HepG2 (cell line): Measurements from ENCODE around the gene AQP6.

ENCODE experiments used
- ATF1 ChIP-seq: IDR thresholded peaks from 2 replicates; pipeline ENCODE4 v1.6.1; 2016; ENCODE audit warnings: mild to moderate bottlenecking, control low read depth
- DZIP1 ChIP-seq: sonication (generic); formaldehyde crosslinking; IDR thresholded peaks from 2 replicates; pipeline ENCODE4 v1.5.0; 2020; ENCODE audit warnings: mild to moderate bottlenecking, missing genetic modification reagents
- EZH2 ChIP-seq: conservative IDR thresholded peaks from 2 replicates; pipeline ENCODE4 v1.6.1; 2012; ENCODE audit warnings: mild to moderate bottlenecking, low read depth, low read length, moderate library complexity
- FIP1L1 ChIP-seq: fragments of 200-400 bp; formaldehyde crosslinking; IDR thresholded peaks from 2 replicates; pipeline ENCODE4 v1.6.1; 2018; ENCODE audit warnings: low read depth, mild to moderate bottlenecking, low read length, moderate library complexity, borderline replicate concordance; ENCODE audit not compliant: insufficient read depth
- NFE2 ChIP-seq: sonication (generic); formaldehyde crosslinking; IDR thresholded peaks from 2 replicates; pipeline ENCODE4 v1.4.0; 2020; ENCODE audit warnings: missing genetic modification reagents
- POLR2AphosphoS5 ChIP-seq: IDR thresholded peaks from 2 replicates; pipeline ENCODE4 v1.6.1; 2012; ENCODE audit warnings: low read depth, low read length
- SP4 ChIP-seq: sonication (generic); formaldehyde crosslinking; IDR thresholded peaks from 2 replicates; pipeline ENCODE4 v1.8.1; 2023; ENCODE audit warnings: mild to moderate bottlenecking, missing genetic modification reagents
- ZBTB1 ChIP-seq: sonication (generic); formaldehyde crosslinking; IDR thresholded peaks from 2 replicates; pipeline ENCODE4 v1.4.0; 2020; ENCODE audit warnings: missing genetic modification reagents, borderline replicate concordance
- ZBTB2 ChIP-seq: sonication (generic); formaldehyde crosslinking; IDR thresholded peaks from 2 replicates; pipeline ENCODE4 v1.8.0; 2022; ENCODE audit warnings: low read depth, missing genetic modification reagents
- ZSCAN31 ChIP-seq: sonication (generic); formaldehyde crosslinking; IDR thresholded peaks from 2 replicates; pipeline ENCODE4 v1.5.0; 2020; ENCODE audit warnings: low read depth, mild to moderate bottlenecking, missing genetic modification reagents
- TF ChIP-seq, protein P1 (sequence below): sonication (generic); formaldehyde crosslinking; IDR thresholded peaks from 2 replicates; pipeline ENCODE4 v1.4.0; 2020; ENCODE audit warnings: missing genetic modification reagents
- TF ChIP-seq, protein P2 (sequence below), 2 experiments: IDR thresholded peaks; 2 replicates each; pipeline ENCODE4 v1.6.1; 2011 to 2012; ENCODE audit warnings: low read length in 2 of 2, borderline replicate concordance in 1 of 2, low read depth in 1 of 2, mild to moderate bottlenecking in 1 of 2, moderate library complexity in 1 of 2
- TF ChIP-seq, protein P3 (sequence below): sonication (generic); formaldehyde crosslinking; IDR thresholded peaks from 2 replicates; pipeline ENCODE4 v1.4.0; 2020; ENCODE audit warnings: missing genetic modification reagents

- no peak for TF ChIP-seq DZIP1 (CRISPR knock-in tag)
- TF ChIP-seq ZBTB1 (CRISPR knock-in tag) = no peak
- TF ChIP-seq POLR2AphosphoS5 = no peak
- TF ChIP-seq EZH2 = no peak
- TF ChIP-seq ZSCAN31 (CRISPR knock-in tag) = no peak
- no peak for TF ChIP-seq SP4 (CRISPR knock-in tag)
- TF ChIP-seq, protein P1, sequence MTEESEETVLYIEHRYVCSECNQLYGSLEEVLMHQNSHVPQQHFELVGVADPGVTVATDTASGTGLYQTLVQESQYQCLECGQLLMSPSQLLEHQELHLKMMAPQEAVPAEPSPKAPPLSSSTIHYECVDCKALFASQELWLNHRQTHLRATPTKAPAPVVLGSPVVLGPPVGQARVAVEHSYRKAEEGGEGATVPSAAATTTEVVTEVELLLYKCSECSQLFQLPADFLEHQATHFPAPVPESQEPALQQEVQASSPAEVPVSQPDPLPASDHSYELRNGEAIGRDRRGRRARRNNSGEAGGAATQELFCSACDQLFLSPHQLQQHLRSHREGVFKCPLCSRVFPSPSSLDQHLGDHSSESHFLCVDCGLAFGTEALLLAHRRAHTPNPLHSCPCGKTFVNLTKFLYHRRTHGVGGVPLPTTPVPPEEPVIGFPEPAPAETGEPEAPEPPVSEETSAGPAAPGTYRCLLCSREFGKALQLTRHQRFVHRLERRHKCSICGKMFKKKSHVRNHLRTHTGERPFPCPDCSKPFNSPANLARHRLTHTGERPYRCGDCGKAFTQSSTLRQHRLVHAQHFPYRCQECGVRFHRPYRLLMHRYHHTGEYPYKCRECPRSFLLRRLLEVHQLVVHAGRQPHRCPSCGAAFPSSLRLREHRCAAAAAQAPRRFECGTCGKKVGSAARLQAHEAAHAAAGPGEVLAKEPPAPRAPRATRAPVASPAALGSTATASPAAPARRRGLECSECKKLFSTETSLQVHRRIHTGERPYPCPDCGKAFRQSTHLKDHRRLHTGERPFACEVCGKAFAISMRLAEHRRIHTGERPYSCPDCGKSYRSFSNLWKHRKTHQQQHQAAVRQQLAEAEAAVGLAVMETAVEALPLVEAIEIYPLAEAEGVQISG (CRISPR knock-in tag) = no peak
- TF ChIP-seq NFE2 (CRISPR knock-in tag) = no peak
- TF ChIP-seq ZBTB2 (CRISPR knock-in tag) = no peak
- TF ChIP-seq, protein P2, sequence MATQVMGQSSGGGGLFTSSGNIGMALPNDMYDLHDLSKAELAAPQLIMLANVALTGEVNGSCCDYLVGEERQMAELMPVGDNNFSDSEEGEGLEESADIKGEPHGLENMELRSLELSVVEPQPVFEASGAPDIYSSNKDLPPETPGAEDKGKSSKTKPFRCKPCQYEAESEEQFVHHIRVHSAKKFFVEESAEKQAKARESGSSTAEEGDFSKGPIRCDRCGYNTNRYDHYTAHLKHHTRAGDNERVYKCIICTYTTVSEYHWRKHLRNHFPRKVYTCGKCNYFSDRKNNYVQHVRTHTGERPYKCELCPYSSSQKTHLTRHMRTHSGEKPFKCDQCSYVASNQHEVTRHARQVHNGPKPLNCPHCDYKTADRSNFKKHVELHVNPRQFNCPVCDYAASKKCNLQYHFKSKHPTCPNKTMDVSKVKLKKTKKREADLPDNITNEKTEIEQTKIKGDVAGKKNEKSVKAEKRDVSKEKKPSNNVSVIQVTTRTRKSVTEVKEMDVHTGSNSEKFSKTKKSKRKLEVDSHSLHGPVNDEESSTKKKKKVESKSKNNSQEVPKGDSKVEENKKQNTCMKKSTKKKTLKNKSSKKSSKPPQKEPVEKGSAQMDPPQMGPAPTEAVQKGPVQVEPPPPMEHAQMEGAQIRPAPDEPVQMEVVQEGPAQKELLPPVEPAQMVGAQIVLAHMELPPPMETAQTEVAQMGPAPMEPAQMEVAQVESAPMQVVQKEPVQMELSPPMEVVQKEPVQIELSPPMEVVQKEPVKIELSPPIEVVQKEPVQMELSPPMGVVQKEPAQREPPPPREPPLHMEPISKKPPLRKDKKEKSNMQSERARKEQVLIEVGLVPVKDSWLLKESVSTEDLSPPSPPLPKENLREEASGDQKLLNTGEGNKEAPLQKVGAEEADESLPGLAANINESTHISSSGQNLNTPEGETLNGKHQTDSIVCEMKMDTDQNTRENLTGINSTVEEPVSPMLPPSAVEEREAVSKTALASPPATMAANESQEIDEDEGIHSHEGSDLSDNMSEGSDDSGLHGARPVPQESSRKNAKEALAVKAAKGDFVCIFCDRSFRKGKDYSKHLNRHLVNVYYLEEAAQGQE (IDR thresholded peaks at IDR 0.05; ENCODE audit: borderline replicate concordance in 1 of 2, low read depth in 1 of 2, low read length in 2 of 2) = no peak
- TF ChIP-seq, protein P3, sequence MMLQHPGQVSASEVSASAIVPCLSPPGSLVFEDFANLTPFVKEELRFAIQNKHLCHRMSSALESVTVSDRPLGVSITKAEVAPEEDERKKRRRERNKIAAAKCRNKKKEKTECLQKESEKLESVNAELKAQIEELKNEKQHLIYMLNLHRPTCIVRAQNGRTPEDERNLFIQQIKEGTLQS (CRISPR knock-in tag) = no peak
- no peak for TF ChIP-seq ATF1
- no peak for TF ChIP-seq FIP1L1
Measured at GRCh38 chr12:49965836-49966235, 6.9 kb upstream of the AQP6 start.
